Activated CD8-positive, alpha-beta T cell treated with anti-CD3 and anti-CD28 coated beads for 36 hours (primary cell): ENCODE results near the gene TBC1D32. TPM values are rescaled to one million over a fixed set of nuclear protein-coding genes. Genes with fewer than 3 reads are reported as not detected.
"Not testable (repeated sequence)": the region's sequence is repeated elsewhere in the genome, so short reads cannot be mapped to it uniquely, and the experiment has no call there.

Source experiments
- ATAC-seq: fragments of 200-7000 bp; cut with Tn5 transposase; one replicate; pipeline ENCODE4 v1.10.0; 2021; ENCODE audit warnings: mild to moderate bottlenecking, moderate library complexity
- CTCF ChIA-PET: fragments of 350-600 bp; sonication (Branson Sonifier 250); formaldehyde crosslinking; loops from one replicate; lab custom pipeline; 2021; ENCODE audit warnings: antibody characterized with exemption; lab: Charles Lee
- POLR2A ChIA-PET: fragments of 350-600 bp; sonication (Branson Sonifier 250); formaldehyde crosslinking; loops from one replicate; lab custom pipeline; 2021; ENCODE audit warnings: antibody characterized with exemption; lab: Charles Lee
- DNase-seq: peaks from one replicate; pipeline ENCODE4 v3.0.0-alpha.2; 2020
- H3K27ac Mint-ChIP-seq: one replicate; pipeline ENCODE4 v1.8.0; 2021; ENCODE audit warnings: mild to moderate bottlenecking, mixed read lengths
- H3K27me3 Mint-ChIP-seq: one replicate; pipeline ENCODE4 v1.8.0; 2021; ENCODE audit warnings: mixed read lengths
- H3K36me3 Mint-ChIP-seq: one replicate; pipeline ENCODE4 v1.8.0; 2021; ENCODE audit warnings: low read depth, mixed read lengths
- H3K4me1 Mint-ChIP-seq: one replicate; pipeline ENCODE4 v1.8.0; 2021; ENCODE audit warnings: low read depth, mixed read lengths
- H3K4me3 Mint-ChIP-seq: one replicate; pipeline ENCODE4 v1.8.0; 2021; ENCODE audit warnings: mild to moderate bottlenecking, moderate library complexity, mixed read lengths
- H3K9me3 Mint-ChIP-seq: one replicate; pipeline ENCODE4 v1.8.0; 2021; ENCODE audit warnings: mixed read lengths
- CTCF ChIP-seq: fragments of 200-600 bp; IDR thresholded peaks from one replicate; pipeline ENCODE4 v1.8.0; 2022; ENCODE audit warnings: antibody characterized with exemption, mild to moderate bottlenecking
- intact Hi-C: fragments of 100-400 bp; cut with micrococcal nuclease; formaldehyde crosslinking; loops from one replicate; pipeline ENCODE4 v1.10.0; 2022
- total RNA-seq, 2 experiments: library from RNA; stranded (reverse); gene quantifications; one replicate each; pipeline ENCODE4 v1.2.3, GENCODE V29; 2021

The TBC1D32 gene
- total RNA-seq, 2 experiments from 2014 or later = 8.1 to 10.4 TPM

DNA sequence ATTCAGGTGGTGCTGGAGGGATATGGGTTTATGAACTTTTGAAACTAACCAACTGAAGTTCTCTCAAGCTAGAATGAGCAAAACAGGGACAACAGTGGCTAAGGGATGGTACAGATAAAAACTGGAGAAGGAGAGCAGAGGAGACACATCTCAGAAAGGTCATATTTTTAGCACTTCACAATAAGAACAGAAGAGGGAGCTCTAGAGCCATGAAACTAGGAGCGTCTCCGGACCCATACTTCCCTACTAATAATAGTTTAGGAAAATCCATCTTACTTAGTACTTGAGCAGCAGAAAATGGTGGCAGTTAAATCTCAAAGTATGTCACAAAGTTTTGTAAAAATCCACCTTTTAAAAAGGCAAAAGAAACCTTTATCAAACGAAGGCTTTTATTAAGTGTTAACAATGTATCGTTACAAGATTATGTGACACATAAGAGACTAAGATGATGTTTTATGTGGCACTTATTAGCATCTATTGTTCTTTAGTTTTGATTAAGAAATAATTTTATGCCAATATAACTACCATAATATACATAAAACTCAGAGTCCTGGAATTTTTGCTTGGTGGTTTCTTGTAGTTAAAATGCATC lies 278.6 kb downstream of the TBC1D32 start:
- Mint-ChIP-seq H3K36me3 (no peaks in the 10 kb centered on the region), H3K27me3 (no peaks in the 10 kb centered on the region), H3K4me3 (no peak overlapping the region), H3K4me1 (no peaks in the 10 kb centered on the region), H3K9me3 (no peaks in the 10 kb centered on the region), H3K27ac (no peak overlapping the region)
- DNase-seq (no peak), ATAC-seq (peak; percentile 56)
- intact Hi-C loops = loop anchor here (1.0 to 10.0 kb wide), 3 partner anchors 251 to 979 kb away; no protein-coding TSS in a partner anchor
- ChIA-PET POLR2A (no interaction called here), CTCF (interaction anchor here (0.5 to 3.7 kb wide), 16 partner anchors 10 to 907 kb away, joined by 3 to 23 read pairs (median 4); no protein-coding TSS in a partner anchor)
- peak; percentile 90 for TF ChIP-seq CTCF

- H3K4me3 Mint-ChIP-seq, H3K27me3 Mint-ChIP-seq, H3K9me3 Mint-ChIP-seq, POLR2A ChIA-PET, DNase-seq, H3K36me3 Mint-ChIP-seq, ATAC-seq, H3K27ac Mint-ChIP-seq, intact Hi-C loops, H3K4me1 Mint-ChIP-seq: not testable (repeated sequence)
- CTCF ChIA-PET = interaction anchor here (0.6 kb wide), 1 partner anchor 22 kb away, joined by 3 read pairs; no protein-coding TSS in a partner anchor
These were observed 285.7 kb downstream of the TBC1D32 start for GRCh38 chr6:121048593-121048992.

DNA sequence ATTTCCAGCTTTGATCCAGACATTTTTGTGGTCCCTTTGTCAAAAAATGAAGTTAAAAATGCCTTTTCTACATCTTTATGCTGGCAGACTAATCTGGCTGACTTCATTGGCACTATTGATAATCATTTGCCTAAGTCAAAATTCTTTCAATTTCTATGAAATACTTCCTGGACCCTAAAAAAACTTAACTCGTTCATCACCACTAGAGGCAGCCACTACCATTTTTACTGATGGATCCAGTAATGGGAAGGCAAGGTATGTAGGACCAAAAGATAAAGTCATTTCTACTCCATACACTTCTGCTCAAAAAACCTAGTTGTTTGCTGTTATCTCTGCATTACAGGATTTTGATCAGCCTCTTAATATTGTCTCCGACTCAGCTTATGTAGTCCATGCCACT lies 289.4 kb downstream of the TBC1D32 start:
- H3K9me3 Mint-ChIP-seq, H3K36me3 Mint-ChIP-seq, H3K27ac Mint-ChIP-seq, intact Hi-C loops, ATAC-seq, DNase-seq, H3K4me1 Mint-ChIP-seq, H3K27me3 Mint-ChIP-seq, H3K4me3 Mint-ChIP-seq: not testable (repeated sequence)
- ChIA-PET CTCF (interaction anchor here (1.4 kb wide), 1 partner anchor 11 kb away, joined by 5 read pairs; no protein-coding TSS in a partner anchor), POLR2A (interaction anchor here (0.7 kb wide), 1 partner anchor 98 kb away, joined by 3 read pairs; no protein-coding TSS in a partner anchor)

DNA sequence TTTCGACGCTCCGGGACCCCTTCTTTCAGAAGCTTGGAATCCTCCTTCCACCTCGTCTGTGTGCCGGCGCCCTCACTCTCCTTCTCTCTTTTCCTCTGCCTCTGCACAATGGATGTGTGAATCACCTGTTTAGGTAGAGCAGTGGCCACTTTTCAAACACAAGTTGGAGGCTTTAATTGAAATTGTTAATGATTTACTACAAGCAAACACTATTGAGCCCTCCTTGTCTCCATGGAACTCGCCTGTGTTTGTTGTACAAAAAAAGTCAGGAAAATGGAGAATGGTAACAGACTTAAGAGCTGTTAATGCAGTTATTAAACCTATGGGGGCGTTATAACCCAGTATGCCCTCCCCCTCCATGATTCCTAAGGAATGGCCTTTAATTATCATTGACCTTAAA lies 290.6 kb downstream of the TBC1D32 start:
- H3K36me3 Mint-ChIP-seq, DNase-seq, H3K4me3 Mint-ChIP-seq, CTCF ChIA-PET, H3K9me3 Mint-ChIP-seq, intact Hi-C loops, POLR2A ChIA-PET, H3K4me1 Mint-ChIP-seq, H3K27ac Mint-ChIP-seq, ATAC-seq, H3K27me3 Mint-ChIP-seq: not testable (repeated sequence)

DNA sequence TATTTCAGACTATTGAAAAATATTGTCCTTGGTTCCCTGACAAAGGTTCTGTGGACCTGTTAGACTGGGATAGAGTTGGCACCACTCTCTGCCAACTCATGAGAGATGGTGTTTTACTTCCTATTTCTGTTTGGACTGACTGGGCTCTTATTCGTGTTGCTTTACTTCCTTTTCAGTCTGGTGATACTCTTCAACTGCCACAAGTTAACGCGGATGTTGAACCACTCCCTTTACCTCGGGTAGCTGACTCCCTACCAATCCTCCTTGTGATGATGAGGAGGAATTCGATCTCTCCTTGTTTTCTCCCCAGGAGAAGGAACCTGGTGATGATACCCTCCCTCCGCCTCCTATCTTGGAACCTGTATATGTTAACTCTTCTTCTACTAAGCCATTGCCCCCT lies 291.1 kb downstream of the TBC1D32 start:
- ATAC-seq, H3K27ac Mint-ChIP-seq, POLR2A ChIA-PET, H3K4me1 Mint-ChIP-seq, DNase-seq, CTCF ChIA-PET, H3K36me3 Mint-ChIP-seq, H3K27me3 Mint-ChIP-seq, intact Hi-C loops, H3K9me3 Mint-ChIP-seq, H3K4me3 Mint-ChIP-seq: not testable (repeated sequence)

DNA sequence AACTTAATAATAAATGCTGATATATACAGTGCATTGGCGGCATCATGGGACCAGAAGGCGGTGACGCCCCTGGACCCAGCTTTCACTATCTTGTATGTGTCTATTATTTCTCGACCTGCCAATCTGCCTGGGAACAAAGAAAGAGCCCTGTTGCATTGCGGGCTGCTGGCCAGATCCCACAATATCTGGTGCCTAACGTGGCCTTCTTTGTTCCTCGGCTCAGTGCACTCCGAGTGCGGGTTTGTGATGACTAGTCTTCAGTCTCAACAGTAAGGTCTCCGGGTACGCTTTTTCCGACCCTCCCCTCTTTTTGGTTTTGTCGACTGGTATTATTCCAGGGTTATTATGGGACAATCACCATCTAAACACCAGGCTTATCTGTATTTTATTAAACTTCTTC lies 291.5 kb downstream of the TBC1D32 start:
- no peak overlapping the region for H3K27ac Mint-ChIP-seq
- no peaks in the 10 kb centered on the region for H3K36me3 Mint-ChIP-seq
- H3K27me3 Mint-ChIP-seq = no peaks in the 10 kb centered on the region
- ChIA-PET CTCF (no interaction called here), POLR2A (no interaction called here)
- ATAC-seq = no peak
- no peak for TF ChIP-seq CTCF
- H3K4me3 Mint-ChIP-seq = no peak overlapping the region
- intact Hi-C loops = no loop called here
- no peaks in the 10 kb centered on the region for H3K9me3 Mint-ChIP-seq
- DNase-seq = no peak
- H3K4me1 Mint-ChIP-seq = no peaks in the 10 kb centered on the region

DNA sequence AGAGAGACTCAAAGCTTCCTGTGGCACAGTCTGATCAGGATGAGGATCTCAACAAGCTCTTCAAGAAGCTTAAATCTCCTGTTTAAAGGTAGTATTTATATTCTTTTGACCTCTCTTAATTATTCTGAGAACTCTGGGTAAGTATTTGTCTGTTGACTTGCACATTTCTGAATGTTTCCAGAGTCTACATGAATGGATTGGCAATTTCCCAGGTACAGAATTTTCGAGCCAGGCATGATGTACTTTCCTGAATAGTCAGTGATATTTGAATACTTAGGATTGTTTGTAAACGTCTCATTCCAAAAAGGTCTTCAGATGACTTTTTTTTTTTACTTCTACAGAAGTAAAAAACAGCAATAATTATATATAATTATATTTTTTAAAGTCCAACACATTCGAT lies 293.4 kb downstream of the TBC1D32 start:
- intact Hi-C loops = no loop called here
- TF ChIP-seq CTCF = no peak
- Mint-ChIP-seq H3K4me3 (no peak overlapping the region), H3K27ac (no peak overlapping the region), H3K9me3 (no peaks in the 10 kb centered on the region), H3K27me3 (no peaks in the 10 kb centered on the region), H3K4me1 (no peaks in the 10 kb centered on the region), H3K36me3 (no peaks in the 10 kb centered on the region)
- ATAC-seq = no peak
- DNase-seq = no peak
- CTCF ChIA-PET = interaction anchor here (1.4 to 1.5 kb wide), 2 partner anchors 13 to 15 kb away, joined by 3 read pairs; no protein-coding TSS in a partner anchor
- POLR2A ChIA-PET = no interaction called here
